Transverse colon (tissue), 3 donors: ENCODE data around the gene POLDIP3.

Source experiments
- POLR2A ChIP-seq: fragments of 450-650 bp; IDR thresholded peaks from one replicate; pipeline ENCODE4 v1.6.1; 2016; ENCODE audit warnings: antibody characterized with exemption, mild to moderate bottlenecking, moderate library complexity
- TF ChIP-seq, protein P1 (sequence below), 5 experiments: fragments of 200-600 bp in 3 of 5; fragments of 450-650 bp in 2 of 5; sonication (generic) in 3 of 5; IDR thresholded peaks; 1 replicate in 2 of 5; 2 replicates in 3 of 5; pipeline ENCODE4 v1.5.1; 2016 to 2017; ENCODE audit warnings: antibody characterized with exemption in 5 of 5, inconsistent platforms in 3 of 5, mild to moderate bottlenecking in 2 of 5, moderate library complexity in 1 of 5

DNA sequence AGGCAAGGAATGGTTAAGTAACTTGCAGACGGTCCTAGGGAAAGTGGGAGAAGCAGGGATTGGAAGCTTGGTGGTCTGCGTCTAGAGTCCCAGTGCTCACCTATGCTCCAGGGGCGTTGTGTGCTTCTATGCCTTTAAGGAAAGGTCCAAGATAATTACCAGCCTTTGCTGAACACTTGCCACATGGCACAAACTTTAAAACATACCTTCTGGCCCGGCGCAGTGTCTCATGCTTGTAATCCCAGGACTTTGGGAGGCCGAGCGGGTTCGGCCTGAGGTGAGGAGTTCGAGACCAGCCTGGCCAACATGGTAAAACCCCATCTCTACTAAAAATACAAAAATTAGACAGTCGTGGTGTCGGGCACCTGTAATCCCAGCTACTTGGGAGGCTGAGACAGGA is 2.3 kb downstream of the POLDIP3 start:
- TF ChIP-seq, protein P1, sequence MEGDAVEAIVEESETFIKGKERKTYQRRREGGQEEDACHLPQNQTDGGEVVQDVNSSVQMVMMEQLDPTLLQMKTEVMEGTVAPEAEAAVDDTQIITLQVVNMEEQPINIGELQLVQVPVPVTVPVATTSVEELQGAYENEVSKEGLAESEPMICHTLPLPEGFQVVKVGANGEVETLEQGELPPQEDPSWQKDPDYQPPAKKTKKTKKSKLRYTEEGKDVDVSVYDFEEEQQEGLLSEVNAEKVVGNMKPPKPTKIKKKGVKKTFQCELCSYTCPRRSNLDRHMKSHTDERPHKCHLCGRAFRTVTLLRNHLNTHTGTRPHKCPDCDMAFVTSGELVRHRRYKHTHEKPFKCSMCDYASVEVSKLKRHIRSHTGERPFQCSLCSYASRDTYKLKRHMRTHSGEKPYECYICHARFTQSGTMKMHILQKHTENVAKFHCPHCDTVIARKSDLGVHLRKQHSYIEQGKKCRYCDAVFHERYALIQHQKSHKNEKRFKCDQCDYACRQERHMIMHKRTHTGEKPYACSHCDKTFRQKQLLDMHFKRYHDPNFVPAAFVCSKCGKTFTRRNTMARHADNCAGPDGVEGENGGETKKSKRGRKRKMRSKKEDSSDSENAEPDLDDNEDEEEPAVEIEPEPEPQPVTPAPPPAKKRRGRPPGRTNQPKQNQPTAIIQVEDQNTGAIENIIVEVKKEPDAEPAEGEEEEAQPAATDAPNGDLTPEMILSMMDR (IDR thresholded peaks at IDR 0.05) = no peak
- no peak for TF ChIP-seq POLR2A
